CD4-positive, alpha-beta T cell treated with Interferon alpha-2 for 1 hour (primary cell): ENCODE results near the gene EPS15.
A peak's percentile ranks its signal among the peaks of the same experiment; 100 is the strongest.
"Not testable (repeated sequence)": the region's sequence is repeated elsewhere in the genome, so short reads cannot be mapped to it uniquely, and the experiment has no call there.

ENCODE experiments used
- DNase-seq, 2 donors: peaks; one replicate each; pipeline ENCODE4 v3.0.0-alpha.2; 2020 to 2022

Gene EPS15

DNA sequence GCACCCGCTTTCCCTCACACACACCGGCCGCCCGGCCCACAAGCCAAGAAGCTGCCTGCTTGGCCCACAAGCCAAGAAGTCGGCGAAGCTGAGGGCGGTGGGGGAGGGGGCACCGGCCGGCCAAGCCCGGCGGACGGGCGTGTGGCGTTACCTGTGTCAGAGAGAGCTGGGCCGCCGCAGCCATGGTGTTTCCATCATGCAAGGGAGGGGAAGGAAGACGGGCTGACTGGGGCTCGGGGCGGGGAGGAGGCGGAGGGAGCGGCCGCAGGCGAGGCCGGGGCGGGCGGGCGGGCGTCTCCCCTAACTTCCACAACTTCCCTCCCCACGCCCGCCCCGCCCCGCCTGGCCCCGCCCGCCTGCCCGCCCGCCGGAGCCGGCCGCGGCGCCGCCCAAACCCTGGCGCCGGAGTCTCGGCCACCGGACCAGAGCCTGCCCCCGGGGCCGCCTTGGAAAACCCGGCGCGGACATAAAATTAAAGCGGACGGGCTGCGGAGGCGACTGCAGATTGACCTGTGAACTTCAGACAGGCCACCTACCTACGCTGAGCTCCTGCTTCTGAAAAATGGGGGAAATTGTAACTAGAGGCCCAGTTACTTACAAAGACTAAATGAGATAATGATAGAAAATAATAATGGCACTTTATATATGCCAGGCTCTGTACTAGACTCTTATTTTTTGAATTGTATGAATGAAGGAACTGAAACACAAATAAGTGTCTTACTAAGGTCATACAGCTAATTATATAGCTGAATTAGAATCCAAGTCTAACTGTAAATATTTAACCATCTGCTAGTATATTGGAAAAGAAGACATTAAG is at the start of gene EPS15:
EPS15 (minus strand) TSS at position 219 of the 817 bp plus-strand sequence; CDS start at position 184, 35 bp downstream.
- DNase-seq = peak; percentile 87 to 92

DNA sequence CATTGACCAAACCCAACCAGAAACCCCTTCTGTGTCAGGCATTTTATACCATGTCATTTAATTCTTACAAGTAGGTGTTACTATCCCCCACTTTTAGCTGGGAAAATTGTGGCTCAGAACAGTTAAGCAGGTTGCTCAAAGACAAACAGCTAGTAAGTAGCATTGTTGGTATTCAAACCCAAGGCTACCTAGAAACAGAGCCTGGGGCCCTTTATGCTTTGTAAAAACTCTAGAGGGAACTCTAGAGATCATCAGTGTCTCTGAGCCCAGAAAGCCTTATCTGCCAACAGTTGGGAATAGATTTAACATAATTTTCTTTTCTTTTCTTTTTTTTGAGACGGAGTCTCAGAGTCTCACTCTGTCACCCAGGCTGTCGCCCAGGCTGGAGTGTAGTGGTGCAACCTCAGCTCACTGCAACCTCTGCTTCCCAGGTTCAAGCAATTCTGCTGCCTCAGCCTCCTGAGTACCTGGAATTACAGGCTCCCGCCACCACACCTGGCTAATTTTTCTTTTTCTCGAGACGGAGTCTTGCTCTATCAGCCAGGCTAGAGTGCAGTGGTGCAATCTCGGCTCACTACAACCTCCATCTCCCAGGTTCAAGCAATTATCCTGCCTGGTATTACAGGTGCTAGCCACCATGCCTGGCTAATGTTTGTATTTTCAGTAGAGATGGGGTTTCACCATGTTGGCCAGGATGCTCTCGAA is 49.3 kb upstream of the EPS15 start:
- no peak for DNase-seq

DNA sequence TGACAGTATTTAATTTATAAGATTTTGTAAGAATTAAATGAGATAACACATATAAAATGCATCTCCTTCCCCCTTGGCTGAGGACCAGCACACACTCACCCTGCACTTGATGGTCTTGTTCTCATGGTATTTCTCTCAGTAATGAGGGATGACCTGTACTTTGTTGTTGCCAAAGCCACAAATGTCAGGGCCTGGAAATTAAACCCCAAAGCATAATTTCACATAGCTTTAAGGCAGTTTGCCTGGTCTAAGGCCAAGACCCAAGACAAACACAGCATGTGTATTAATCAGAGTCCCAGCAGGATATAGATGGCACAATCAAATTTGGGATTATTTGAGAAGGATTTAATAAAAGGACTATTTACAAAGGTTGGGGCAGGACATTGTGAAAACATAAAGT is 48.6 kb upstream of the EPS15 start:
- DNase-seq = no peak

DNA sequence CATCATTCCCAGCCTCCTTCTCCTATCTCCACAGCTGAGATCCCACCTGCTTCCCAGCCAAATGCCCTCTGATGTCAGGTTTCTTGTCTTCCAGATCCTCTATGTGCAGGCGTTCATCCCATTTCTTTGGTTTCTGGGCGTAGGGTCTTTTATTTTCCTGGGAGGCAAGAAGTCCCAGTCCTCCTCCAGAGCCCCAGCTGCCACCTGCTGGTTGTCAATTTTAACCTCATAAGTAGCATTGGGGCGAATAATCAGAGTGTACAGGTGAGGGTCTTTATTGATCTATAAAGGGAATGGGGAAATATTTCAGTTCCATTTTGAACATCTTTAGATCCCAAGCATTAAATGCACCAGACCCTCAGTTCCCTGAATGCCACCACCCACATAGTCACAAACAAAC is 47.2 kb upstream of the EPS15 start:
- no peak for DNase-seq

DNA sequence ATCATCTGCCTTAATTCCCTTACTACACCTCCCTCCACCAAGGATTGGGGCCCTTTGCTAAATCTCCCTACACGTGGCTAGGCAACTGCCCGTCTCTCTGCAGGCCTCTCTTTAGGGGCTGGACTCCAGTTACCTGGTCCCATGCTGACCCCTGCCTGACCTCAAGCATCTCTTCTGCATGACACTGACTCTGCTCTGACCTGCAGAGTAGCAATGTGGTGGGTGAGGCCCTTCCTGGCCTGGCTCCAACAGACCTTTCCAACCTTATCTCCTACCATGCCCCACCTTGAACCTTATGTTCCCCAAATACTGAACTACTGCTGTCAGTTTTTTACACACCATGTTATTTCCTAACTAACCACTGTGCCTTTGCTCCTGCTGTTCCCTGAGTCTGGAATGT is 45.9 kb upstream of the EPS15 start:
- no peak for DNase-seq

DNA sequence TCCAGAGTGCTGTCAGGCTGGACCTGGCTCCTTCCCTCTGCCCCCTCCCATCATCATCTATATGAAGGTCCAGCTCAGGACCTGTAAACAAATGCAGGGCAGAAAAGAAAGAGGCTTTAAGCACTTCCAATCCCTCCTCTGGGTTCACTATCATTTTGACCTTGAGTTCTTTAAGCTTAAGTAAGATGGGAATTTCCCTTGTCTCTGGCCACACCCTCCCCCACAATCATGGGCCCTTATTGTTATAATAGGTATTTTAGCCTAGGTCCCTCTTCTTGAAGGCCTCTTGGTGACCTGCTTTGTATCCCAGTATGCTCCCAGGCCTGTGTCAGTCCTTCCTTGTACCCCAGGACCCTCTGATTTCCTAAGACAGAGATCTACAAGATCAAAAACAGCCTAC is 45.1 kb upstream of the EPS15 start:
- peak in 1 of 2 donors; percentile 24 for DNase-seq

DNA sequence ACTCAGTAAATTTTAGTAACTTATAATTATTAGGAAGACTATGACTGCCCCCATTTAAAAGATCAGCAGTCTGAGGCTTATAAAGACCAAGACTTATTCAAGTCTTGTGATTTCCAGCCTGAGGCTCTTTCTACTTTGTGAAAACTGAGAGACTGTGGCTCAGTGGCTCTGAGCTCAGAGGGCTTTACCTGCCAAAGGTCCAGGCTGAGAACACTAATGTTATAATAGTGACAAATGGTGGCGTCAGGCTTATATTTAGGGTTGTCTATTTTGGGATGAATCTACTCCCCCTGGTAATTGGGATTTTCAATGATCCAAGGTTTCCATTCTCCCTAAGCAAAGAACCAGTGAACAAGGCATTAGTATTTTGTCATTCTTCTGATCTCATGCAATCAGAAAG is 42.6 kb upstream of the EPS15 start:
- DNase-seq = no peak

DNA sequence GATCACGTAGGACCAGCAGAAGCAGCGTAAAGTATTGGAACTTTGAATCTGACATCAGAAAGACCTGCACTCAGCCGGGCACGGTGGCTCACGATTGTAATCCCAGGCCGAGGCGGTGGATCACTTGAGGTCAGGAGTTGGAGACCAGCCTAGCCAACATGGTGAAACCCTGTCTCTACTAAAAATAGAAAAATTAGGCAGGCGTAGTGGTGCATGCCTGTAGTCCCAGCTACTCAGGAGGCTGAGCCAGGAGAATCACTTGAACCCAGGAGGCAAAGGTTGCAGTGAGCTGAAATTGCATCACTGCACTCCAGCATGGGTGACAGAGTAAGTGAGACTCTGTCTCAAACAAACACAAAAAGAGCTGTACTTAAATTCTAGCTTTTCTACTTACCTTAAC is 41.8 kb upstream of the EPS15 start:
- not testable (repeated sequence) for DNase-seq

DNA sequence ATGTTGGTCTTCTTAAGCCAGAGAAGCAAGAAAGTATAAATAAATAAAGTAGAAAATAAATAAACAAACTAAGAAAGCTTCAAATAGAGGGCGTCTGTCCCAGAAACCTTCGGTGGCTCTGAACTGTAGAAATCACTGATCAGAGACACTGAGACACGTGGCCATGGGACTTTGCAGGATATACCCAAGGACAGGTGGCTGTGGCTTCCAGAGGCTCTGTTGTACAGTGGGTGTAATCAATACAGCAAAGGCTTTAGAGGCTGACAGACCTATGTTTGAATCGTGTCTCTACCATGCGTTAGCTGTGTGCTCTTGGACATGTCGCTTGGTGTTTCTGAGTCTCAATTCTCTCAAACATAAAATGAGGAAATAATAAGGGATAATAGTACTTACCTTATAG is 41.0 kb upstream of the EPS15 start:
- DNase-seq = no peak

DNA sequence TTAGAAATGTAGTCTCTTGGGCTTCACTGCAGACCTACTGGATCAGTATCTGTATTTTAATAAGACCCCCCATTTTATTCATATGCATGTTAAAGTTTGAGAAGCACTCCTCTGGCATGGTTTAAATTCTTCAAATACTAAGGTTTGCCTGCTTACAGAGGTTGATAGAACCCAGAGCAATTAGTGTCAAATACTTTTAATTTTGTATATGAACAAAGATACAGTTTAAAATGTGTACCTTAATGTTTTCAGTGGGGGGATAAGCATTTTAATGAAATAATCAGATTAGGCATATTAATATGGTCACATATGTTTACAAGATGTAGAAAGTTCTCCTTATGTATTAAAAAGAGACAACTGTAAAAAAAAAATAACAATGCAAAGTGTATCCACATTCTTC is 40.4 kb upstream of the EPS15 start:
- no peak for DNase-seq

DNA sequence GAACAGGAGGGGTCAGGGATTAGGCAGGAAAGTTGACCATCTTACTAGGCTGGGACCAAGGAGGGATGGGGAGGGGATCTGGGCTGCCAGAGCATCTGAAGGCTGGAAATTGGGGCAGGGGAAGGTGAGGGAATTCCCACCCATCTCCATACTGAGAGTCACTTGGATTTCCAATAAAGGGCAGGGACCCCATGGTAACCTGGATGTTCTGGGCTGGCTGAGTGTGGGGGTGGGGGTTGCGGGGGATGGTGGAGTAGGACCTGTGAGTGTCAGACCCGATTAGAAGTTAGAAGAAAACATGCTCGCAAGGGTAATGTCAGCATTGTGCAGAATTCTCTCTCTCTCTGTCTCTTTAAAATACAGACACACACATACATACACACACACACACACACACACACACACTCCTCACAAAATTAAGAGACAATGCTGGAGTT is 40.0 kb upstream of the EPS15 start:
- no peak for DNase-seq

DNA sequence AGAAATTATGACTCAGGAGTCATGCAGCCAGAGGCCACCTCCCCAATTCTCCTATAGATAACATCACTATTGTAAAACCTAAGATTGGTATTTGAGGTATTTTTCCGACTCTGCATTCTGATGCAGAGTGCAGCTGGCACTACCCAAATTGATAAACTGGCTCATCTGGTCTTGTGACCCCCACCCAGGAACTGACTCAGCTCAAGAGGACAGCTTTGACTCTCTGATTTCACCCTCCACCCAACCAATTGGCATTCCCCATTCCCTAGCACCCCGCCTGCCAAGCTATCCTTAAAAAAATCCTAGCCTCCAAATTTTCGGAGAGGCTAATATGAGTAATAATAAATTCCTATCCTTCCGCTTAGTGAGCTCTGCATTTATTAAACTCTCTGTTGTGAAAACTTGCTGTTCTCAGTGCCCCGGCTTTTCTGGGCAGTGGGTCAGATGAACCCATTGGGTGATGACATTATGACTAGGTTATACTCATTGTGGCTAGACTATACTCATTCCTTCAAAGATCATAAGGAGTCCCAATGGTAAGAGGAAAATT is 39.4 kb upstream of the EPS15 start:
- no peak for DNase-seq

DNA sequence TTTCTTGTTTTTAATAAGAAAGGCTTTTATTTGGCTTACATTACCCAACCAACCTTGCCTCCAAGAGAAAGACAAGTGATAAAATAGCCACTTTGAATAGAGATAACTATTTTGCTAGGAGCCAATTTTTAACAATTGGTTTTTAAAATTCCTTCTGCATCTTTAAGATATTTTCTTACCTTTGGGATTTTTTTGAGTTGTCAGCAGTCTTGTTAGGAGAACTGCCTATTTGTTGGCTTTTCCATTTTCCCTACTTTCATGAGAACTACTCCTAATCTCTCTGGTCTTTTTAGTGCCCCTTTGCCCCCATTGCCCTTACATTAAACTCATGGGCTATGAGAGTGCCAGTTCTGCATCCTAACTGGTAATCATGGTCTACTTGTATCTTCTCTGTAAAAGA is 38.1 kb upstream of the EPS15 start:
- DNase-seq = no peak

DNA sequence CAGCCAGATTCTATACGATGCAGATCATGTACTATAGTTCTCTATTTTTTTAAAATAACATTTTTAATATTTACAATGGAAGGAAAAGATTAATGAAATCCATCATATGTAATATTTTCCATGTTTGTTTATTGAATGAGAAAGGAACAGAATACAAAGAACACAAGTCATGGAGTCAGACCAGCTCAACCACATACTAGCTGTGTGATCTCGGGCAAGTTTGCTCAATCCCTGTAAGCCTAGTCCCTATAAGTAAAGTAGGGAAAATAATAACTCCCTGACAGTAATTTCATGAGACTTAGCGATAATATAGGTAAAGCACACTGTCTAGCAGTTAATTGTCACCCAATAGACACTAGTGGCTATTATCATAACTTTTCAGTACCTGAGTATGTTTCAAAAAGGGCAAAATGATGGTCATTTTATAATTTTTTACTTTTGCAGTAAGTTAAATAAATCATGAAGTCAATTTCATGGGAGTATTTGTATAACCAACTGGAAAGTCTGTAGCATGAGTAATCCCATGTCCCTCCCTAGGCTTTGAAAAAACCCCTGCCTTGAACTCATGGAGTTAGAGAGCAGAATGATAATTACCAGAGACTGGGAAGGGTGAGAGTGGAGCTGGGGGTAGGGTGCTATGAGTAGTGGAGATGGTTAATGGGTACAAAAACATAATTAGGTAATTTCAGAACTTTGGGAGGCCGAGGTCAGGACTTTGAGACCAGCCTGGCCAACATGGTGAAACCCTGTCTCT is 37.0 kb upstream of the EPS15 start:
- DNase-seq = no peak

DNA sequence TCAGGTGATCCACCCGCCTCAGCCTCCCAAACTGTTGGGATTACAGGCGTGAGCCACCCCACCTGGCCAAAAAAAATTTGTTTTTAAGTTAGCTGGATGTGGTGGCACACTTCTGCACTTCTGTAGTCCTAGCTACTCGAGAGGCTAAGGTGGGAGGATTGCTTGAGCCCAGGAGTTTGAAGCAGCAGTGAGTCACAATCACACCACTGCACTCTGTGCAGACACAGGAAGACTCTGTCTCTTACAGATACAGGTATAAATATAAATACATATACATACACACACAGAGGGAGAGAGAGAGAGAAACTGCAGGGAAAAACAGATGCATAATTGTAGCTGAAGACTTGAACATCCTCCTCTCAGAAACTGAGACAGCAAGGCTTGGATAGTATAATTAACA is 34.8 kb upstream of the EPS15 start:
- no peak for DNase-seq

DNA sequence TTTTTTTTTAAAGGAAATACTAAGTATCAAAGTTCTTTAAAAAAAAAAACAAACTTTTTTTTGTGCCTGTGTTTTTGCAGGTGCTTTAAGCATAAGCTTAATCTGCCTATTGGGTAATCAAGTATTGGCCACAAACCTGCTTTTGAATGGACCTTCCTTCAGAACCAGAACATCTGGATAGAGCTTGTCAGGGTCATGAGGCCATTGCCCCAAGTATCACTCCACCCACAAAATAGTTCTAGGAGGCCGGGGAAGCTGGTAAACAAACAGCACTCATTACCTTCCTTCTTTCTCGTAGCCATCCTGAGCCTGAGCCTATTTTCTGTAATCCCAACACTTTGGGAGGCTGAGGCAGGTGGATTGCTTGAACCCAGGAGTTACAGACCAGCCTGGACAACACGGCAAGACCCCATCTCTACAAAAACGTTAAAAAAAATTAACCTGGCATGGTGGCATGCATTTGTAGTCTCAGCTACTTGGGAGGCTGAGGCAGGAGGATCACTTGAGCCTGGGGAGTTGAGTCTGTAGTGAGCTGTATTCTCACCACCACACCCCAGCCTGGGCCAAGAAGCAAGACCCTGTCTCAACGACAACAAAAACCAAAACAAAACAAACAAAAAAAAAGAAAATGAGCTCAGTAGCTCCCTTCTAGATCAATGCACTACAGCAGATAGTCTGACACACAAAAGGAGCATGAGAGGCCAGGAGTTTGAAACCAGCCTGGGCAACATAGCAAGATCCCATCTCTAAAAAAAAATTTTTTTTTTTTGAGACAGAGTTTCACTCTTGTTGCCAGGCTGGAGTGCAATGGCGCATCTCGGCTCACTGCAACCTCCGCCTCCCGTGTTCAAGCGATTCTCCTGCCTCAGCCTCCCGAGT is 34.1 kb upstream of the EPS15 start:
- DNase-seq = no peak

DNA sequence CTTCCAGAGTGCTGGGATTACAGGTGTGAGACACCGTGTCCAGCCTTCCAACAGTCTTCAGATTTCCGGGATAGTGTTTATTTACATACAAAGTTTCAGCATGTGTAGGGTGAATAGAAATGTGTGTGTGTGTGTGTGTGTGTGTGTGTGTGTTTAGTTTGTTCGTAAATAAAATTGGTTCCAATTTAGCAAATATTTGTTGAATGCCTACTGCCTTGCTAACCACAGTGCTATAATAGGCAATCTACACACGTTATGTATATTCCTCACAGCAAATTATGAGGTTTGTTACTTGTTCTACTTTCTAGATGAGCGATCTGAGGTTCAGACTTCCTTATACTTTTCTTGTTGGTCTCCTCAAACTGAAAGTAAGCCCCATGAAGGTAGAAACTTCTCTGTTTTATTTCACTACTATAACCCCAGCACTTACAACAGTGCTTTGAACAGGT is 32.8 kb upstream of the EPS15 start:
- no peak for DNase-seq

DNA sequence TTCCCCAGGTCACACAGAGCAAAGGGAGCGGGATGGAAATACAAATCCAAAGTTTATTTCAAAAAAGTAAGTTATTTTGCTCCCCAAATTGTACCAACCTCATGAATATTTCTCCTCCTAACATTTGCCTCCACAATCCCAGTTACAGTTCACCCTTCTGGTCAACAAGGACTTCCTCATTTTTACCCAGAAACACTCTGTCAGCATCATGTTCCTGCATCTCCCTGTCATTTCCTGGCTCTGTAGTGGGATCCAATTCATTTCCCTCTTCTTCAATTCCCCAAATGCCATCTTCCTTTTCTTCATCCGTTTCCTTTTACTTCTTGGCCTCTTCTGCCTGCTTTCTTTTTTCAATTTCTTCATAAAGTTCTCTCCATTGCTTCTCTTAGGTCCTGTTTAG is 32.0 kb upstream of the EPS15 start:
- DNase-seq = no peak

DNA sequence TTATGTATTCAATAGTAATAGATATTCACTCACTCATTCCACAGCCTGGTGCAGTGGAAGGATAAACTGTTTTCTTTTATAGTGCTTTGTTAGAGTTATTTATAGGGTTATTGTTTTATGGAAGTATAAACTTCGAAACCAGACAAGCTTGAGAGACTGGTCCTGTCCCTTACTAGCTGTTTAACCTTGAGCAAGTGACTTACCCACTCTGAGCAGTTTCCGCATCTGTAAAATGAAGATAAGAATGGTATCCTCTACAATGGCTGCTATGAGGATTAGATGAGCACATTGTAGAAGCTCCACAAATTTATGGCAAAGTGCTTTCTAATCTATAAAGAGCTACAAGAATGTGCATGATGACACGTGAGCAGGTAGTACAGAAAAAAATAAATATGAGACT is 30.8 kb upstream of the EPS15 start:
- no peak for DNase-seq

DNA sequence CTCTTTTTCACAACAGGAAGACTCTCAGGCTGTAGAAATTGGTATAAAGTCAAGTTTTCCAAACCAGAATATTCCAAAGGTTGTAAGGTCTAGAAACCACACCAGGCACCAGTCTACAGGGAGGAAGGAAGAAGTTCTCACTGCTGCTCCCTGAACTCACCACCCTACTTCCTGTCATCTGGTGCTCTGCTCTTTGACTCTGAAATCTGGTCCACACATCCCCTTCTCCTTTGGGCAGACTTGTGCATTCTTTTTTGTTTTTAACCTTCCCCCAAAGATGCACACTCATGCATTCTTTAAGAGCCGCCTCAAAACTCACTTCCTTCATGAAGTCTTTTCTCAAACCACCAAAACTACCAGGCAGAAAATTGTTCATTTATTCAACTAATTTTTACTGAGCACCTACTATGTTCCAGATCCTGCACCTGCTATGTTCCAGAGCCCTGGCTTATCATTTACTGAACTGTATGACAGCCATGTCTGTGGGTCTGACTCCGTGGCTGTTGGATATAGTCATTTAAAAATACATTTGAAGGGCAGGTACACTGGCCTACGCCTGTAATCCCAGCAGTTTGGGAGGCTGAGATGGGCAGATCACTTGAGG is 30.1 kb upstream of the EPS15 start:
- no peak for DNase-seq

DNA sequence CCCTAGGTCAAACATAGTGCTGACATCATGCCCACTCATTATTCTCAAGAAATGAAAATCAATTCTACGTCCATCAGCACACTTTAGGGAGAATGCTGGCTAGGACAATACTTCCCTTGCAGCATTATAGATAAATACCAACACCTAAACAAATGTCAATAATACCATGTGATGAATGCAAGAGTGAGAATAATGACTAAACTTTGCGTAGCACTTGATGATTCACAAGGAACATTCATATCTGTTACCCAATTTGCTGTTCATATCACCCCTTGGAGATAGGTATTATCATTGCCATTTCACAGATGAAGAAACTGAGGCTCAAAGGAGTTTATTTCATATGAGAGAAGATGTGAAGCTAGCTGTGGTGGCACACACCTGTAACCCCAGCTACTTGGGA is 24.8 kb upstream of the EPS15 start:
- no peak for DNase-seq
